WTC11 (cell line): Measurements from ENCODE around the gene PTPRO.

Experiments
- TEAD4 ChIP-seq: sonication (generic); formaldehyde crosslinking; IDR thresholded peaks from 2 replicates; pipeline ENCODE4 v1.8.0; 2022; ENCODE audit warnings: mild to moderate bottlenecking, missing genetic modification reagents
- USF2 ChIP-seq: sonication (generic); formaldehyde crosslinking; IDR thresholded peaks from 2 replicates; pipeline ENCODE4 v1.8.1; 2023; ENCODE audit warnings: mild to moderate bottlenecking, missing genetic modification reagents, moderate library complexity
- ZNF416 ChIP-seq: fragments of 250-450 bp; sonication (Bioruptor Pico); IDR thresholded peaks from 2 replicates; pipeline ENCODE4 v1.9.0; 2021; ENCODE audit warnings: mild to moderate bottlenecking, inconsistent platforms

GRCh38 chr12:15417691-15418090, 95.4 kb downstream of the PTPRO start:
- TF ChIP-seq TEAD4 (CRISPR knock-in tag) (no peak), USF2 (no peak), ZNF416 (CRISPR knock-in tag) (no peak)
